Stimulated activated CD4-positive, alpha-beta T cell treated with anti-CD3 and anti-CD28 coated beads, Interleukin-12 subunit alpha, Interleukin-12 subunit beta, amount 100 ng/mL, for 4 hours (primary cell): Measurements from ENCODE around the gene WTAP.
"Not testable (repeated sequence)": the region's sequence is repeated elsewhere in the genome, so short reads cannot be mapped to it uniquely, and the experiment has no call there.

Experiments used
- DNase-seq: peaks from one replicate; pipeline ENCODE4 v3.0.0-alpha.2; 2020

Gene WTAP

GRCh38 chr6:159693894-159694545 lies 33.3 kb upstream of the WTAP start:
- no peak for DNase-seq

GRCh38 chr6:159695984-159696383 lies 31.3 kb upstream of the WTAP start:
- no peak for DNase-seq

- no peak for DNase-seq
These were observed 26.3 kb upstream of the WTAP start for GRCh38 chr6:159700970-159701369.

- no peak for DNase-seq
These were observed 25.8 kb upstream of the WTAP start for GRCh38 chr6:159701413-159701999.

- DNase-seq = not testable (repeated sequence)
These were observed 16.7 kb upstream of the WTAP start for GRCh38 chr6:159710603-159711002.

GRCh38 chr6:159712389-159712788 lies 14.9 kb upstream of the WTAP start:
- DNase-seq = not testable (repeated sequence)

GRCh38 chr6:159713984-159714383 lies 13.3 kb upstream of the WTAP start:
- no peak for DNase-seq

- DNase-seq = no peak
These were observed 12.9 kb upstream of the WTAP start for GRCh38 chr6:159714404-159714803.

GRCh38 chr6:159715166-159715565 lies 12.1 kb upstream of the WTAP start:
- no peak for DNase-seq

- no peak for DNase-seq
These were observed 11.7 kb upstream of the WTAP start for GRCh38 chr6:159715605-159716004.

- no peak for DNase-seq
These were observed 10.8 kb upstream of the WTAP start for GRCh38 chr6:159716247-159717096.

- no peak for DNase-seq
These were observed 8.7 kb upstream of the WTAP start for GRCh38 chr6:159718634-159719033.

- no peak for DNase-seq
These were observed 8.0 kb upstream of the WTAP start for GRCh38 chr6:159719287-159719686.

GRCh38 chr6:159720708-159721107 lies 6.6 kb upstream of the WTAP start:
- DNase-seq = no peak

GRCh38 chr6:159721981-159722380 lies 5.3 kb upstream of the WTAP start:
- not testable (repeated sequence) for DNase-seq

GRCh38 chr6:159722655-159723054 lies 4.7 kb upstream of the WTAP start:
- no peak for DNase-seq

- no peak for DNase-seq
These were observed 4.0 kb upstream of the WTAP start for GRCh38 chr6:159723259-159723658.

- DNase-seq = no peak
These were observed 2.5 kb upstream of the WTAP start for GRCh38 chr6:159724778-159725177.

- not testable (repeated sequence) for DNase-seq
These were observed 2.1 kb upstream of the WTAP start for GRCh38 chr6:159725208-159725607.

GRCh38 chr6:159726255-159726917 lies 920 bp upstream of the WTAP start:
- DNase-seq = no peak

- DNase-seq = no peak
These were observed 575 bp downstream of the WTAP start for GRCh38 chr6:159727717-159728445.

- DNase-seq = no peak
These were observed 1.2 kb downstream of the WTAP start for GRCh38 chr6:159728531-159728964.
